HL-60/S4 treated with phorbol 12-myristate 13-acetate at 8.2 ng/mL for 4 days and 3 days (cell line): ENCODE data around the gene PTPRG.

Experiments
- in situ Hi-C: fragments of 300-500 bp; cut with MboI; formaldehyde crosslinking; loops from 2 replicates; pipeline ENCODE4 v1.15.0; 2022; ENCODE audit warnings: low sequenced_read_pairs

PTPRG gene

GRCh38 chr3:61877359-61878138, 316.2 kb downstream of the PTPRG start:
- in situ Hi-C loops: no loop called here

- in situ Hi-C loops: no loop called here
Observed at GRCh38 chr3:61882253-61882652, 320.9 kb downstream of the PTPRG start.

- in situ Hi-C loops: no loop called here
Observed at GRCh38 chr3:61884794-61885193, 323.4 kb downstream of the PTPRG start.

GRCh38 chr3:61885414-61885813, 324.0 kb downstream of the PTPRG start:
- in situ Hi-C loops: no loop called here

GRCh38 chr3:61887206-61887605, 325.8 kb downstream of the PTPRG start:
- in situ Hi-C loops: no loop called here

GRCh38 chr3:61889259-61889658, 327.9 kb downstream of the PTPRG start:
- in situ Hi-C loops: no loop called here

GRCh38 chr3:61890167-61890566, 328.8 kb downstream of the PTPRG start:
- in situ Hi-C loops: no loop called here

GRCh38 chr3:61890586-61890985, 329.2 kb downstream of the PTPRG start:
- in situ Hi-C loops: no loop called here

- in situ Hi-C loops: no loop called here
Observed at GRCh38 chr3:61892891-61893290, 331.5 kb downstream of the PTPRG start.

- in situ Hi-C loops: no loop called here
Observed at GRCh38 chr3:61893840-61894566, 332.6 kb downstream of the PTPRG start.

GRCh38 chr3:61894988-61895935, 333.9 kb downstream of the PTPRG start:
- in situ Hi-C loops: no loop called here

GRCh38 chr3:61896251-61896650, 334.9 kb downstream of the PTPRG start:
- in situ Hi-C loops: no loop called here

GRCh38 chr3:61897848-61898247, 336.5 kb downstream of the PTPRG start:
- in situ Hi-C loops: no loop called here

GRCh38 chr3:61899700-61900462, 338.5 kb downstream of the PTPRG start:
- in situ Hi-C loops: no loop called here

GRCh38 chr3:61901496-61901895, 340.1 kb downstream of the PTPRG start:
- in situ Hi-C loops: no loop called here

- in situ Hi-C loops: no loop called here
Observed at GRCh38 chr3:61901986-61902385, 340.6 kb downstream of the PTPRG start.

GRCh38 chr3:61903074-61903473, 341.7 kb downstream of the PTPRG start:
- in situ Hi-C loops: no loop called here

- in situ Hi-C loops: no loop called here
Observed at GRCh38 chr3:61903931-61904657, 342.7 kb downstream of the PTPRG start.

GRCh38 chr3:61907210-61907795, 345.9 kb downstream of the PTPRG start:
- in situ Hi-C loops: no loop called here
